Activated CD4-positive, alpha-beta memory T cell treated with anti-CD3 and anti-CD28 coated beads for 36 hours (primary cell): Measurements from ENCODE around the gene ZG16B. TPM values are rescaled to one million over a fixed set of nuclear protein-coding genes. Genes with fewer than 3 reads are reported as not detected.
A peak's percentile ranks its signal among the peaks of the same experiment; 100 is the strongest.

Experiments used
- CTCF ChIA-PET: fragments of 350-600 bp; sonication (Branson Sonifier 250); formaldehyde crosslinking; loops from one replicate; lab custom pipeline; 2021; ENCODE audit warnings: antibody characterized with exemption, inconsistent platforms; lab: Charles Lee
- POLR2A ChIA-PET: fragments of 350-600 bp; sonication (Branson Sonifier 250); formaldehyde crosslinking; loops from one replicate; lab custom pipeline; 2021; ENCODE audit warnings: antibody characterized with exemption; lab: Charles Lee
- DNase-seq: peaks from one replicate; pipeline ENCODE4 v3.0.0-alpha.2; 2020
- H3K27ac Mint-ChIP-seq: one replicate; pipeline ENCODE4 v1.8.0; 2021; ENCODE audit warnings: mixed read lengths
- H3K27me3 Mint-ChIP-seq: one replicate; pipeline ENCODE4 v1.8.0; 2021; ENCODE audit warnings: mixed read lengths
- H3K36me3 Mint-ChIP-seq: one replicate; pipeline ENCODE4 v1.8.0; 2021; ENCODE audit warnings: mixed read lengths
- H3K4me1 Mint-ChIP-seq: one replicate; pipeline ENCODE4 v1.8.0; 2021; ENCODE audit warnings: low read depth, mixed read lengths
- H3K4me3 Mint-ChIP-seq: one replicate; pipeline ENCODE4 v1.8.0; 2021; ENCODE audit warnings: mild to moderate bottlenecking, mixed read lengths
- H3K9me3 Mint-ChIP-seq: one replicate; pipeline ENCODE4 v1.8.0; 2021; ENCODE audit warnings: mixed read lengths
- intact Hi-C: fragments of 100-400 bp; cut with micrococcal nuclease; formaldehyde crosslinking; loops from one replicate; pipeline ENCODE4 v1.15.1; 2023
- total RNA-seq, 2 experiments: library from RNA; stranded (reverse); gene quantifications; one replicate each; pipeline ENCODE4 v1.2.3, GENCODE V29; 2021

ZG16B gene
- total RNA-seq, 2 experiments from 2014 or later = 2.6 to 3.0 TPM

- Mint-ChIP-seq H3K9me3 (peaks cover under 1% of the 10 kb centered on the region), H3K27ac (peak overlapping the region; percentile 6), H3K27me3 (peaks cover 2% of the 10 kb centered on the region), H3K4me1 (peaks cover 12% of the 10 kb centered on the region), H3K36me3 (no peaks in the 10 kb centered on the region), H3K4me3 (no peak overlapping the region)
- intact Hi-C loops = loop anchor here (5.0 to 10.0 kb wide), 3 partner anchors 46 to 202 kb away; partner anchors contain the start of genes ELOB and FLYWCH1
- ChIA-PET POLR2A (interaction anchor here (1.1 kb wide), 1 partner anchor 24 kb away, joined by 3 read pairs; no protein-coding TSS in a partner anchor), CTCF (interaction anchor here (1.6 to 4.0 kb wide), 2 partner anchors 12 to 27 kb away, joined by 6 to 21 read pairs; no protein-coding TSS in a partner anchor)
- DNase-seq = no peak
Measured at GRCh38 chr16:2866431-2866830, 36.3 kb downstream of the ZG16B start.

GRCh38 chr16:2867661-2867986, 37.5 kb downstream of the ZG16B start:
- peaks cover 12% of the 10 kb centered on the region for H3K4me1 Mint-ChIP-seq
- ChIA-PET CTCF (interaction anchor here (0.7 to 2.3 kb wide), 25 partner anchors 12 to 186 kb away, joined by 3 to 60 read pairs (median 6); partner anchors contain the start of genes ELOB, FLYWCH2, KCTD5 and PRSS27), POLR2A (interaction anchor here (0.6 to 2.0 kb wide), 8 partner anchors 15 to 204 kb away, joined by 3 to 19 read pairs (median 4); partner anchors contain the start of genes FLYWCH2, KCTD5 and SRRM2)
- H3K4me3 Mint-ChIP-seq = peak overlapping the region; percentile 91
- H3K36me3 Mint-ChIP-seq = no peaks in the 10 kb centered on the region
- intact Hi-C loops = loop anchor here (5.0 to 10.0 kb wide), 3 partner anchors 45 to 203 kb away; partner anchors contain the start of genes ELOB and FLYWCH1
- peak overlapping the region; percentile 90 for H3K27ac Mint-ChIP-seq
- DNase-seq = no peak
- no peaks in the 10 kb centered on the region for H3K27me3 Mint-ChIP-seq
- H3K9me3 Mint-ChIP-seq = no peaks in the 10 kb centered on the region

- Mint-ChIP-seq H3K27ac (peak overlapping the region; percentile 90), H3K27me3 (no peaks in the 10 kb centered on the region), H3K36me3 (no peaks in the 10 kb centered on the region), H3K4me1 (peaks cover 12% of the 10 kb centered on the region), H3K9me3 (no peaks in the 10 kb centered on the region), H3K4me3 (peak overlapping the region; percentile 91)
- DNase-seq = peak; percentile 99
- POLR2A ChIA-PET = interaction anchor here (0.6 to 2.0 kb wide), 10 partner anchors 14 to 204 kb away, joined by 3 to 19 read pairs (median 4); partner anchors contain the start of genes FLYWCH2, KCTD5 and SRRM2
- CTCF ChIA-PET = interaction anchor here (0.7 to 2.3 kb wide), 28 partner anchors 11 to 186 kb away, joined by 3 to 60 read pairs (median 6); partner anchors contain the start of genes ELOB, FLYWCH2, KCTD5 and PRSS27
- intact Hi-C loops = loop anchor here (1.0 to 10.0 kb wide), 6 partner anchors 29 to 203 kb away; partner anchors contain the start of genes ELOB, FLYWCH1 and SRRM2
Measured at GRCh38 chr16:2867987-2868789, 38.1 kb downstream of the ZG16B start.

GRCh38 chr16:2871926-2872325, 41.8 kb downstream of the ZG16B start:
- Mint-ChIP-seq H3K9me3 (no peaks in the 10 kb centered on the region), H3K27ac (no peak overlapping the region), H3K4me3 (no peak overlapping the region), H3K4me1 (peaks cover 6% of the 10 kb centered on the region), H3K36me3 (no peaks in the 10 kb centered on the region), H3K27me3 (no peaks in the 10 kb centered on the region)
- ChIA-PET CTCF (interaction anchor here (0.9 to 2.4 kb wide), 4 partner anchors 9 to 41 kb away, joined by 3 to 17 read pairs (median 5); no protein-coding TSS in a partner anchor), POLR2A (interaction anchor here (1.2 kb wide), 1 partner anchor 11 kb away, joined by 4 read pairs; the partner anchor contains the start of gene FLYWCH2)
- intact Hi-C loops = no loop called here
- no peak for DNase-seq

- CTCF ChIA-PET = interaction anchor here (0.6 to 1.4 kb wide), 8 partner anchors 10 to 59 kb away, joined by 3 to 12 read pairs (median 3); partner anchors contain the start of gene FLYWCH1
- intact Hi-C loops = no loop called here
- H3K36me3 Mint-ChIP-seq = no peaks in the 10 kb centered on the region
- no peak for DNase-seq
- no peak overlapping the region for H3K27ac Mint-ChIP-seq
- POLR2A ChIA-PET = no interaction called here
- H3K27me3 Mint-ChIP-seq = no peaks in the 10 kb centered on the region
- no peaks in the 10 kb centered on the region for H3K4me1 Mint-ChIP-seq
- no peak overlapping the region for H3K4me3 Mint-ChIP-seq
- H3K9me3 Mint-ChIP-seq = no peaks in the 10 kb centered on the region
Measured at GRCh38 chr16:2874032-2874911, 44.2 kb downstream of the ZG16B start.

GRCh38 chr16:2874912-2875362, 44.8 kb downstream of the ZG16B start:
- no peaks in the 10 kb centered on the region for H3K36me3 Mint-ChIP-seq
- intact Hi-C loops = no loop called here
- no peak overlapping the region for H3K27ac Mint-ChIP-seq
- H3K27me3 Mint-ChIP-seq = no peaks in the 10 kb centered on the region
- CTCF ChIA-PET = interaction anchor here (0.6 to 1.4 kb wide), 8 partner anchors 10 to 58 kb away, joined by 3 to 12 read pairs (median 3); partner anchors contain the start of gene FLYWCH1
- H3K9me3 Mint-ChIP-seq = peaks cover 4% of the 10 kb centered on the region
- H3K4me3 Mint-ChIP-seq = no peak overlapping the region
- POLR2A ChIA-PET = no interaction called here
- peak; percentile 80 for DNase-seq
- no peaks in the 10 kb centered on the region for H3K4me1 Mint-ChIP-seq

- H3K27me3 Mint-ChIP-seq = no peaks in the 10 kb centered on the region
- peaks cover 5% of the 10 kb centered on the region for H3K9me3 Mint-ChIP-seq
- H3K27ac Mint-ChIP-seq = no peak overlapping the region
- H3K4me3 Mint-ChIP-seq = no peak overlapping the region
- no peaks in the 10 kb centered on the region for H3K36me3 Mint-ChIP-seq
- ChIA-PET CTCF (interaction anchor here (1.1 to 2.1 kb wide), 4 partner anchors 8 to 47 kb away, joined by 3 to 11 read pairs (median 4); partner anchors contain the start of gene FLYWCH1), POLR2A (no interaction called here)
- no peak for DNase-seq
- H3K4me1 Mint-ChIP-seq = peaks cover 7% of the 10 kb centered on the region
- intact Hi-C loops = loop anchor here (5.0 kb wide), 1 partner anchor 37 kb away; no protein-coding TSS in a partner anchor
Measured at GRCh38 chr16:2879854-2880508, 49.9 kb downstream of the ZG16B start.

Other genes with a start within 250 kb of the ZG16B start
- gene KCTD5, start 147.8 kb upstream of the ZG16B start, total RNA-seq = 10 to 100 TPM; 61.8 to 62.7 TPM
- gene PRSS27, start 110.1 kb upstream of the ZG16B start, total RNA-seq = 1 to 10 TPM; 1.6 to 2.4 TPM
- 100 to 1,000 TPM; 483 to 526 TPM for gene SRRM2, start 77.7 kb upstream of the ZG16B start, total RNA-seq
- 100 to 1,000 TPM; 165 to 175 TPM for gene ELOB, start 53.0 kb upstream of the ZG16B start, total RNA-seq
- not detected for gene PRSS33, start 42.7 kb upstream of the ZG16B start, total RNA-seq
- not detected for gene PRSS41, start 31.8 kb upstream of the ZG16B start, total RNA-seq
- 1 to 10 TPM; 4.7 to 6.2 TPM for gene PRSS21, start 13.1 kb upstream of the ZG16B start, total RNA-seq
- gene PRSS22, start 27.9 kb downstream of the ZG16B start, total RNA-seq = under 1 TPM; 0.24 to 0.38 TPM
- gene FLYWCH2, start 52.9 kb downstream of the ZG16B start, total RNA-seq = 10 to 100 TPM; 19.1 to 19.4 TPM
- gene FLYWCH1, start 81.6 kb downstream of the ZG16B start, total RNA-seq = 10 to 100 TPM; 49.2 to 52.2 TPM
- not detected for gene KREMEN2, start 134.0 kb downstream of the ZG16B start, total RNA-seq
- 10 to 100 TPM; 37.0 to 37.9 TPM for gene PAQR4, start 139.0 kb downstream of the ZG16B start, total RNA-seq
- gene PKMYT1, start 150.1 kb downstream of the ZG16B start, total RNA-seq = 100 to 1,000 TPM; 123 to 134 TPM
- not detected for gene CLDN9, start 182.6 kb downstream of the ZG16B start, total RNA-seq
- not detected for gene CLDN6, start 187.9 kb downstream of the ZG16B start, total RNA-seq
- 1 to 10 TPM; 6.5 to 8.6 TPM for gene TNFRSF12A, start 190.1 kb downstream of the ZG16B start, total RNA-seq
- gene HCFC1R1, start 193.6 kb downstream of the ZG16B start, total RNA-seq = 10 to 100 TPM; 31.8 to 32.8 TPM
- 10 to 100 TPM; 41.2 to 42.7 TPM for gene THOC6, start 193.7 kb downstream of the ZG16B start, total RNA-seq
- gene BICDL2, start 206.6 kb downstream of the ZG16B start, total RNA-seq = under 1 TPM; 0.40 to 0.46 TPM
- gene MMP25, start 216.3 kb downstream of the ZG16B start, total RNA-seq = 1 to 10 TPM; 2.2 TPM
- 1,000 to 10,000 TPM; 2,504 to 2,532 TPM for gene IL32, start 235.3 kb downstream of the ZG16B start, total RNA-seq